GM19351 (cell line): Measurements from ENCODE around the gene KLRC1.
"Not testable (repeated sequence)": the region's sequence is repeated elsewhere in the genome, so short reads cannot be mapped to it uniquely, and the experiment has no call there.

Source experiments
- ATAC-seq: cut with Tn5 transposase; IDR thresholded peaks from one replicate; pipeline ENCODE4 v1.9.1; 2021; ENCODE audit warnings: mild to moderate bottlenecking, moderate library complexity; ENCODE audit not compliant: unreplicated experiment

KLRC1 gene

DNA sequence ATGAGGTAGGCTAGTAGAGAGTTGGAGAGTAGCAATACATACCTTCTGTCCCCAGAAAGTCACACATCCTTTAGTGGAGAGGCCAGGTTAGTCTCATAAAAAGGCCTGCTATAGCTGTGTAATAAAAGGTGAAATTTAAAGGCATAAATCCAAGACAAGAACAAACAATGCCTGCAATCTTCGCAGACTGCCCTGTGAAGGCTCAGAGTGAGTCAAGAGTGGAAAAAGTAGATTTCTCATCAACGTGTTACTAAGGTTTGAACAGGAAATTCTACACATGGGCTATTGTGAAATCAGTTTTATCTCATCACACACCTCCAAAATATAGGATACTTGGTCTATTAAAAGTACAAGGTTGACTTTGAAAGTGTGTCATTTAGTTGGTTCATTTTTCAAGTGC lies at the start of gene KLRC1:
Gene KLRC1, minus strand, starts transcription at position 222 of the 400 bp plus-strand sequence. CDS start 2,221 bp downstream, outside the sequence.
- ATAC-seq: no peak

DNA sequence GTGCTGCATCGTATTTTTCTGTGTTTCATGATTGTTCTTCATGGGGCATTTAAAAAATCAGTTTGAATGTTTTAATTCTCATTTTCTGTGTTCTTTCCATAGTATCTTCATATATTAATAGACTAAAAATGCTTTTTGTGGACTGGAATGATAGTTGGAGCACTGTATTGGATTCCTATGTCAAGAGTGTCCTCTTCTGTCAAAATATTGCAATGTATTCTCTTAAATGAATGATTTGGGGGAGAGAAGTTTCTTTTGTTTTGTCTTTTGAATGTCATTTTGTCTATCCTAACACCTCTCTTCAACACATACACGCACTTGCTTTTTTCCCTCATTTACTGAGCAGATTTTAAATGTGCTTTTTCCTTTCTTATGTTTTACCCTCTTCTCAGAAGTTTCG lies 47.9 kb upstream of the KLRC1 start:
- ATAC-seq: no peak

GRCh38 chr12:10498042-10498441 lies 44.9 kb upstream of the KLRC1 start:
- ATAC-seq: no peak

GRCh38 chr12:10497602-10498001 lies 44.4 kb upstream of the KLRC1 start:
- ATAC-seq: no peak

- ATAC-seq: no peak
These were observed 38.6 kb upstream of the KLRC1 start for GRCh38 chr12:10491766-10492165.

GRCh38 chr12:10487328-10487727 lies 34.2 kb upstream of the KLRC1 start:
- ATAC-seq: not testable (repeated sequence)

- ATAC-seq: not testable (repeated sequence)
These were observed 28.7 kb upstream of the KLRC1 start for GRCh38 chr12:10481901-10482300.

DNA sequence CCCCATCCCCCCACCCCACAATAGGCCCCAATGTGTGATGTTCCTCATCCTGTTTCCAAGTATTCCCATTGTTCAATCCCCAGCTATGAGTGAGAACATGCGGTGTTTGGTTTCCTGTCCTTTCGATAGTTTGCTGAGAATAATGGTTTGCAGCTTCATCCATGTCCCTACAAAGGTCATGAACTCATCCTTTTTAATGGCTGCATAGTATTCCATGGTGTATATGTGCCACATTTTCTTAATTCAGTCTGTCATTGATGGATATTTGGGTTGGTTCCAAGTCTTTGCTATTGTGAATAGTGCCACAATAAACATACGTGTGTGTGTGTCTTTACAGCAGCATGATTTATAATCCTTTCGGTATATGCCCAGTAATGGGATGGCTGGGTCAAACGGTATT lies 19.6 kb upstream of the KLRC1 start:
- ATAC-seq: not testable (repeated sequence)

DNA sequence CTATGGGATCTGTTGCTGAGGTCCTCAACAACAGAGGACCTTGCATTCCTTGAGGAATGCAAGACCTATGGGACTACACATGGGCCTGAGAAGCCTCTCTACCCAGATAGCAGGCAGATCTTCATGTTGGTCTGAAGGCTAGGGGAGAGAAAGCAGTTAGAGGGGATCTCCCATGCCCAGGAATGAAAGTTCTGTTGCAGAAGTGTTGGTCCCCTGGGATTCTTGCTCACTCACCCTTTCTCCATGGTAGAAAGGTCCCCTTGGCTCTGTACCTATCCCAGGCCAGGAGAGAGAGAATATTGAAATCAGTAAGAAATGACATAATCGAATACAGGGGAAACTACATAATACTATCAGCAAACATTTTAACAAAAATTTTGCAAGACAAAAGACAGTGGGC lies 16.5 kb upstream of the KLRC1 start:
- ATAC-seq: no peak

DNA sequence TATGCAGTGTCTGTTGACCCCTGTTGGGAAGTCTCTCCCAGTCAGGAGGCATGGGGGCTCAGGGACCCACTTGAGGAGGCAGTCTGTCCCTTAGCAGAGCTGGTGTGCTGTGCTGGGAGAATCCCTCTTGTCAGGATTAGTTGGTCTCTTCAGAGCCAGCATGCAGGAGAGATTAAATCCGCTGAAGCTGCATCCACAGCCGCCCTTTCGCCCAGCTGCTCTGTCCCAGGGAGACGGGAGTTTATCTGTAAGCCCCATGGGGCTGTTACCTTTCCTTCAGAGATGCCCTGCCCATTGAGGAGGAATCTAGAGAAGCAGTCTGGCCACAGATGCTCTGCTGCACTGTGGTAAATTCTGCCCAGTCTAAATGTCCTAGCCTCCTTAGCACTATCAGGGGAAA lies 13.1 kb upstream of the KLRC1 start:
- no peak for ATAC-seq

DNA sequence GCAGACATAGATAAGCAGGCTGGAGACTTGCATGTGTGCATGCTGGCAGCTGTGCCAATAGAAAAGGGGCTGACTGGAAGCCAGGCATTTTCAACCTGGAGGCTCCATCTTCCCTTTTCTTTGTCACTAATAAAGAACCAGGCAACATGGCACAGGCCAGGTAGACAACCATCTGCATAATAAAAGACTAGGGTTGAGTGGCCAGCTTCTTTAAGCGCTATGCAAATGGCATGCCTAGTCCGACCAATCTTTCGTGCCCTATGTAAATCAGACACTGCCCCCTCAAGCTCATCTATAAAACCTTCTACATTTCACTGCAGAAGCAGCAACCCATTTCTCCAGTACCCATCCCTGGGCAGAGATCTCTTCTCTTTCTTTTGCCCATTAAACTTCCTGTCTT lies 4.6 kb upstream of the KLRC1 start:
- no peak for ATAC-seq

GRCh38 chr12:10456856-10457255 lies 3.7 kb upstream of the KLRC1 start:
- no peak for ATAC-seq

GRCh38 chr12:10455766-10456165 lies 2.6 kb upstream of the KLRC1 start:
- no peak for ATAC-seq

DNA sequence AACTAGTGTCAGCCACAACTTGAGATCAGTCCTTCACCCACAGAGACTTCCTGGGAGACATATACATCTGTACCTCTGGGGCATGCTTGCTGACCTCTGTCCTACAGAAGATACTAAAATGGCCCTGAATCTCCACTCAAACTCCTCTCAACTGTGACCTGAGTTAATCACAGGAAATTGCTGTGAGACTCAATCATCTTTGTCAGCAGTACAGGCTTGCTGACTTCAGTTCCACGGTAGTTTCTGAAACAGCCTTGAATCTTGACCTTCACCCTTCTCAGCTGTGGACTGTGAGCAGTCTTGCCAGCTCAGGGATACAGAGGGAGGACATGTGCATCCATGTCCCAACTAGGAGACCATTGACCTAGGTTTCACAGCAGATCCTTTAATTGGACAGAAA lies 1.4 kb upstream of the KLRC1 start:
- no peak for ATAC-seq

DNA sequence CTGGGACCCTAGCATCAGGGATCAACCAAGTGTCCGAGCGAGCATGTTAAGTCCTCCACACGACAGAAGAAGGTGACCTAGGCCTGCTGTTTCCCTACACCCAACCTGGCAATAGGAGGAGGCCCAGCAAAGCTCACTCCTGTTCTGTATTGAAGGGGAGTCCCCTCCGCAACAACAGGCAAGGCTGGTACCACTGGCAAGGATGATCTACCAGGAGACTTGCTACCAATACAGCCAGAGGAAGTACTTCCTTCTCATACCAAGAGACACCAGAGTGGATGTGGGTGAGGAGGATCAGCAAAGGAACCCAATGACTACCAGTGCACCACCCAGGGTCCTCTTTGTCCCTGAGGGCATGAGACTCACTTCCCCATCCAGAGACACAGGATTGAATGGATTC lies 4.9 kb downstream of the KLRC1 start:
- no peak for ATAC-seq

DNA sequence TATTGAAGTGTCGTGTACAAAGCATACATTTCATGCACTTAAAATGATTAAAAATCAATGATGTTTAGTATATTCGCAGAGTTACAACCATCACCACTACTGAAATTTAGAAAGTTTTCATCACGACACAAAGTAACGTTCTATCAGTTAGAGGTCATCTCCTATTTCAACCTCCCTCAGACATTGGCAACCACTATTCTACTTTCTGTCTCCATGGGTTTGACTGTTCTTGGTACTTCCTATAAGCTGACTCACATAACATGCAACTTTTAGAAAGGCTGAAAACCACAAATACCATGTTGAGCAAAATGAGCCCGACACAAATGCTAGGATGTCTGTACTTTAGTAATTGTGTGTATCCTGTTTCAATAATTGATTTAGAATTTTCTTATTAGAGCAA lies 7.1 kb downstream of the KLRC1 start:
- not testable (repeated sequence) for ATAC-seq

- ATAC-seq: not testable (repeated sequence)
These were observed 12.0 kb downstream of the KLRC1 start for GRCh38 chr12:10441144-10441543.

- not testable (repeated sequence) for ATAC-seq
These were observed 13.4 kb downstream of the KLRC1 start for GRCh38 chr12:10439608-10440274.

DNA sequence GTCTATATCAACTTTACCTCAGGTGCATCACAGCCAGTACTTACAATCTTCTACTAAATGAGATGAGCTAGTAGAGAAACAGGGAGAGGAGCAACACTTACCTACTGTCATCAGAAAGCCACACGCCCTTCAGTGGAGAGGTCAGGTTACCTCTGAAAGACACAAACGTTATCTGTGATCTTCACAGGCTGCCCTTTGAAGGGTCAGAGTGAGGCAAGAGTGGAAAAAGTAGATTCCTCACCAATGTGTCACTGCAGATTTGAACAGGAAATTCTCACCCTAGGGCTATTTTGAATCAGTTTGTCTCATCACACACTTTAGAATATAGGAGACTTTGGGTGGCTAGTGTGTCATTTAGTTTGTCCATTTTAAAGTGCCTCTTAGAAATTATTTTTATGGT lies 15.6 kb downstream of the KLRC1 start:
- ATAC-seq: not testable (repeated sequence)

DNA sequence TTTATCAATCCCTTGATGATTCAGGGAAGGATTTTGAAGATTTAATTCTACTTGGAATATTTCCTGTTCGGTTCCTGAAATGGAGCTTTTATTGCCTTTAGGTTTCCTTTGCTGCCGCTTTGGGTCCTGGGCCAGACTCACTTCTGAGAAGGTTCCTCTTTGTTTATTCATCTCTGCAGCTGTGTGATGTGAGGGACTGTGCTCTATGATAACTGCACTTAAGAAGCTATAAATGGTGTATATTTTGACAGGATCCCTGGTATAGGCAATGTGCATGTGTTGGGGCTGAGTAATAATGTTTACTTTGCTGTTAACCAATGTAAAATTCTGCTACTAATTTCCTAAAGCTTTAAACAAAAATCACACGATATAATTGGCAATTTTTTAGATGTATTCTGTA lies 17.4 kb downstream of the KLRC1 start, which contains the start of gene KLRC2:
Gene KLRC2, minus strand, starts transcription at position 195 of the 400 bp plus-strand sequence. Its CDS starts 24 bp downstream, at position 171.
- ATAC-seq: not testable (repeated sequence)

GRCh38 chr12:10430623-10431022 lies 22.6 kb downstream of the KLRC1 start:
- not testable (repeated sequence) for ATAC-seq

DNA sequence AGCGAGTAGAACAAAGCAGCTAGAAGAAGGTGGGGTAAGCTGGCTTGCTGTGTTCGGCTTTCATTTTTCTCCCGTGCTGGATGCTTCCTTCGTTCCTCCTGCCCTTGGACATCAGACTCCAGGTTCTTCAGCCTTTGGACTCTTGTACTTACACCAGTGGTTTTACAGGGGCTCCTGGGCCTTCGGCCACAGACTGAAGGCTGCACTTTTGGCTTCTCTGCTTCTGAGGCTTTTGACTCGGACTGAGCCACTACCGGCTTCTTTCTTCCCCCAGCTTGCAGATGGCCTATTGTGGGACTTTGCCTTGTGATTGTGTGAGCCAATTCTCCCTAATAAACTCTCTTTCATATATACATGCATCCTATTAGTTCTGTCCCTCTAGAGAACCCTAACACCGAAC lies 27.2 kb downstream of the KLRC1 start:
- ATAC-seq: not testable (repeated sequence)
